ENCODE data around the gene KCNQ5. TPM values are rescaled to one million over a fixed set of nuclear protein-coding genes. Genes with fewer than 3 reads are reported as not detected.

Gene KCNQ5
- total RNA-seq, 1 donor from 2014 or later, result not detected

- Histone ChIP-seq H3K36me3 (no peaks in the 10 kb centered on the region), H3K4me1 (no peaks in the 10 kb centered on the region), H2AFZ (replicated peaks) (no peak overlapping the region), H4K20me1 (ENCODE audit: low read depth) (no peaks in the 10 kb centered on the region), H3K9ac (no peak overlapping the region), H3K79me2 (ENCODE audit: low read depth) (no peaks in the 10 kb centered on the region), H3K9me3 (ENCODE audit: low read depth) (no peaks in the 10 kb centered on the region), H3K27ac (no peak overlapping the region), H3K4me3 (no peak overlapping the region), H3F3A (ENCODE audit: low read depth) (no peaks in the 10 kb centered on the region), H3K27me3 (no peaks in the 10 kb centered on the region), H3K4me2 (no peak overlapping the region)
- TF ChIP-seq EZH2 (IDR thresholded peaks at IDR 0.05) (no peak), CTCF (IDR thresholded peaks at IDR 0.05) (no peak), EZH2phosphoT487 (IDR thresholded peaks at IDR 0.05) (no peak)
- Mint-ChIP-seq H3K27ac (no peak overlapping the region), H3K4me3 (no peak overlapping the region), H3K4me1 (no peaks in the 10 kb centered on the region), H3K27me3 (ENCODE audit: insufficient read depth, low read depth) (no peaks in the 10 kb centered on the region), H3K36me3 (no peaks in the 10 kb centered on the region), H3K9me3 (no peaks in the 10 kb centered on the region)
- DNase-seq (ENCODE audit: low spot score), result no peak
These were observed 518.0 kb downstream of the KCNQ5 start for GRCh38 chr6:73139681-73140383.

GRCh38 chr6:73143551-73143950 lies 521.7 kb downstream of the KCNQ5 start:
- Histone ChIP-seq H3K79me2 (ENCODE audit: low read depth) (no peaks in the 10 kb centered on the region), H3K4me1 (no peaks in the 10 kb centered on the region), H4K20me1 (ENCODE audit: low read depth) (no peaks in the 10 kb centered on the region), H3K9me3 (ENCODE audit: low read depth) (no peaks in the 10 kb centered on the region), H3F3A (ENCODE audit: low read depth) (no peaks in the 10 kb centered on the region), H3K9ac (no peak overlapping the region), H3K27ac (no peak overlapping the region), H2AFZ (replicated peaks) (no peak overlapping the region), H3K36me3 (no peaks in the 10 kb centered on the region), H3K4me2 (no peak overlapping the region), H3K4me3 (no peak overlapping the region), H3K27me3 (no peaks in the 10 kb centered on the region)
- no peaks in the 10 kb centered on the region for H3K36me3 Mint-ChIP-seq
- TF ChIP-seq EZH2phosphoT487 (IDR thresholded peaks at IDR 0.05) (no peak), EZH2 (IDR thresholded peaks at IDR 0.05) (no peak), CTCF (IDR thresholded peaks at IDR 0.05) (no peak)
- DNase-seq (ENCODE audit: low spot score), result no peak
- H3K4me1 Mint-ChIP-seq, result no peaks in the 10 kb centered on the region
- no peak overlapping the region for H3K4me3 Mint-ChIP-seq
- H3K27me3 Mint-ChIP-seq (ENCODE audit: insufficient read depth, low read depth), result no peaks in the 10 kb centered on the region
- no peak overlapping the region for H3K27ac Mint-ChIP-seq
- H3K9me3 Mint-ChIP-seq, result no peaks in the 10 kb centered on the region

GRCh38 chr6:73144516-73144915 lies 522.7 kb downstream of the KCNQ5 start:
- Histone ChIP-seq H3K4me3 (no peak overlapping the region), H3K9ac (no peak overlapping the region), H3K27me3 (no peaks in the 10 kb centered on the region), H3K9me3 (ENCODE audit: low read depth) (no peaks in the 10 kb centered on the region), H2AFZ (replicated peaks) (no peak overlapping the region), H3K79me2 (ENCODE audit: low read depth) (no peaks in the 10 kb centered on the region), H3F3A (ENCODE audit: low read depth) (no peaks in the 10 kb centered on the region), H3K36me3 (no peaks in the 10 kb centered on the region), H3K4me1 (no peaks in the 10 kb centered on the region), H3K4me2 (no peak overlapping the region), H3K27ac (no peak overlapping the region), H4K20me1 (ENCODE audit: low read depth) (no peaks in the 10 kb centered on the region)
- no peaks in the 10 kb centered on the region for H3K9me3 Mint-ChIP-seq
- no peaks in the 10 kb centered on the region for H3K27me3 Mint-ChIP-seq (ENCODE audit: insufficient read depth, low read depth)
- no peak for DNase-seq (ENCODE audit: low spot score)
- no peaks in the 10 kb centered on the region for H3K36me3 Mint-ChIP-seq
- no peaks in the 10 kb centered on the region for H3K4me1 Mint-ChIP-seq
- no peak overlapping the region for H3K4me3 Mint-ChIP-seq
- no peak overlapping the region for H3K27ac Mint-ChIP-seq
- TF ChIP-seq EZH2phosphoT487 (IDR thresholded peaks at IDR 0.05), result no peak
- TF ChIP-seq EZH2 (IDR thresholded peaks at IDR 0.05), result no peak
- TF ChIP-seq CTCF (IDR thresholded peaks at IDR 0.05), result no peak
